DMS153 (cell line): ENCODE measurements around the gene HEBP1.

ENCODE experiments used
- DNase-seq: peaks from one replicate; lab custom pipeline; 2025; lab: John Stamatoyannopoulos, UW

HEBP1 gene

GRCh38 chr12:13023811-13024530 lies 23.9 kb upstream of the HEBP1 start:
- no peak for DNase-seq

GRCh38 chr12:13022851-13023271 lies 22.8 kb upstream of the HEBP1 start:
- DNase-seq, result no peak

GRCh38 chr12:13011098-13011497 lies 11.0 kb upstream of the HEBP1 start:
- DNase-seq, result no peak

- no peak for DNase-seq
Measured at GRCh38 chr12:13008741-13009380, 8.8 kb upstream of the HEBP1 start.

- DNase-seq, result no peak
Measured at GRCh38 chr12:13007496-13008233, 7.6 kb upstream of the HEBP1 start.

GRCh38 chr12:13005649-13006048 lies 5.6 kb upstream of the HEBP1 start:
- DNase-seq, result no peak

GRCh38 chr12:13004986-13005385 lies 4.9 kb upstream of the HEBP1 start:
- no peak for DNase-seq

- no peak for DNase-seq
Measured at GRCh38 chr12:13004361-13004760, 4.3 kb upstream of the HEBP1 start.

- DNase-seq, result no peak
Measured at GRCh38 chr12:13002301-13003097, 2.4 kb upstream of the HEBP1 start.

- DNase-seq, result no peak
Measured at GRCh38 chr12:13001775-13002040, 1.6 kb upstream of the HEBP1 start.

GRCh38 chr12:13000925-13001774 lies 1.1 kb upstream of the HEBP1 start:
- DNase-seq, result peak; percentile 26

- DNase-seq, result peak; percentile 24
Measured at GRCh38 chr12:13000616-13000924, 505 bp upstream of the HEBP1 start.

GRCh38 chr12:12999271-12999958 lies 650 bp downstream of the HEBP1 start:
- no peak for DNase-seq

- DNase-seq, result no peak
Measured at GRCh38 chr12:12998248-12998647, 1.8 kb downstream of the HEBP1 start.

- no peak for DNase-seq
Measured at GRCh38 chr12:12997734-12998133, 2.3 kb downstream of the HEBP1 start.

- DNase-seq, result no peak
Measured at GRCh38 chr12:12997156-12997555, 2.9 kb downstream of the HEBP1 start.

GRCh38 chr12:12996209-12996608 lies 3.9 kb downstream of the HEBP1 start:
- no peak for DNase-seq

- no peak for DNase-seq
Measured at GRCh38 chr12:12995088-12995487, 5.0 kb downstream of the HEBP1 start.

- DNase-seq, result no peak
Measured at GRCh38 chr12:12993367-12993766, 6.7 kb downstream of the HEBP1 start.

GRCh38 chr12:12992418-12993130 lies 7.5 kb downstream of the HEBP1 start:
- no peak for DNase-seq
